A673 (cell line): Measurements from ENCODE around the gene MCCD1. TPM values are rescaled to one million over a fixed set of nuclear protein-coding genes. Genes with fewer than 3 reads are reported as not detected.

Experiments
- BruUV-seq: library from RNA; stranded (reverse); fragments of 400-500 nt; replicated peaks from 2 replicates; lab custom pipeline; 2021; lab: Mats Ljungman, UMichigan
- CTCF ChIA-PET: fragments of 300-600 bp; sonication (Branson Sonifier 250); formaldehyde crosslinking; loops from one replicate; lab custom pipeline; 2022; ENCODE audit warnings: antibody characterized with exemption; lab: Charles Lee
- POLR2A ChIA-PET: fragments of 300-600 bp; sonication (Branson Sonifier 250); formaldehyde crosslinking; loops from one replicate; lab custom pipeline; 2022; ENCODE audit warnings: antibody characterized with exemption; ENCODE audit not compliant: low non-redundant PET; lab: Charles Lee
- DNase-seq: peaks from one replicate; pipeline ENCODE4 v3.0.0-alpha.2; 2015; ENCODE audit warnings: low spot score
- H3K27ac ChIP-seq: fragments of 200-600 bp; sonication (generic); 2 replicates; pipeline ENCODE4 v1.5.1; 2016; ENCODE audit warnings: mixed run types, low read depth, mild to moderate bottlenecking, mixed read lengths, antibody characterized with exemption, low read length; ENCODE audit not compliant: poor library complexity, severe bottlenecking
- H3K27me3 ChIP-seq: fragments of 200-600 bp; sonication (generic); replicated peaks from 2 replicates; pipeline ENCODE4 v1.6.1; 2017; ENCODE audit warnings: mixed run types, low read depth, mild to moderate bottlenecking, mixed read lengths, antibody characterized with exemption, low read length; ENCODE audit not compliant: insufficient read depth, poor library complexity
- H3K36me3 ChIP-seq: fragments of 200-600 bp; sonication (generic); 2 replicates; pipeline ENCODE4 v1.6.1; 2016; ENCODE audit warnings: mixed run types, mild to moderate bottlenecking, mixed read lengths, antibody characterized with exemption, low read length; ENCODE audit not compliant: insufficient read depth, poor library complexity, severe bottlenecking
- H3K4me1 ChIP-seq: fragments of 200-600 bp; sonication (generic); 2 replicates; pipeline ENCODE4 v1.6.1; 2017; ENCODE audit warnings: mixed run types, mild to moderate bottlenecking, mixed read lengths, antibody characterized with exemption, low read length; ENCODE audit not compliant: insufficient read depth, poor library complexity, severe bottlenecking
- H3K4me3 ChIP-seq: fragments of 200-600 bp; sonication (generic); 2 replicates; pipeline ENCODE4 v1.5.1; 2016; ENCODE audit warnings: low read depth, mixed run types, mild to moderate bottlenecking, mixed read lengths, low read length; ENCODE audit not compliant: poor library complexity, severe bottlenecking
- H3K9me3 ChIP-seq: fragments of 200-600 bp; sonication (generic); 2 replicates; pipeline ENCODE4 v1.6.1; 2016; ENCODE audit warnings: mixed run types, low read depth, mild to moderate bottlenecking, mixed read lengths, antibody characterized with exemption, low read length; ENCODE audit not compliant: poor library complexity, severe bottlenecking
- EZH2 ChIP-seq: fragments of 200-600 bp; sonication (generic); IDR thresholded peaks from 2 replicates; pipeline ENCODE4 v1.6.1; 2017; ENCODE audit warnings: borderline replicate concordance, low read depth, mild to moderate bottlenecking, mixed read lengths, antibody characterized with exemption, low read length; ENCODE audit not compliant: poor library complexity, severe bottlenecking
- intact Hi-C: fragments of 100-400 bp; cut with micrococcal nuclease; formaldehyde crosslinking; loops from one replicate; pipeline ENCODE4 v1.10.0; 2022; ENCODE audit not compliant: unreplicated experiment
- total RNA-seq: library from RNA; stranded (reverse); gene quantifications from 2 replicates; pipeline ENCODE4 v1.2.3, GENCODE V29; 2021
- TF ChIP-seq, protein P1 (sequence below): fragments of 300-800, 200-600 bp; sonication (generic); conservative IDR thresholded peaks from 2 replicates; pipeline ENCODE4 v1.5.1; 2017; ENCODE audit warnings: low read depth, mild to moderate bottlenecking, antibody characterized with exemption, low read length, moderate library complexity, mixed read lengths

Gene MCCD1
- total RNA-seq, 1 experiment from 2014 or later: not detected

- no peaks in the 10 kb centered on the region for H3K36me3 ChIP-seq
- BruUV-seq: no TSS peak
- H3K27me3 ChIP-seq: no peaks in the 10 kb centered on the region
- H3K4me3 ChIP-seq: no peak overlapping the region
- no peak for DNase-seq
- H3K9me3 ChIP-seq: no peaks in the 10 kb centered on the region
- ChIA-PET POLR2A (no interaction called here), CTCF (no interaction called here)
- no peak overlapping the region for H3K27ac ChIP-seq
- intact Hi-C loops: no loop called here
- no peaks in the 10 kb centered on the region for H3K4me1 ChIP-seq
- TF ChIP-seq, protein P1, sequence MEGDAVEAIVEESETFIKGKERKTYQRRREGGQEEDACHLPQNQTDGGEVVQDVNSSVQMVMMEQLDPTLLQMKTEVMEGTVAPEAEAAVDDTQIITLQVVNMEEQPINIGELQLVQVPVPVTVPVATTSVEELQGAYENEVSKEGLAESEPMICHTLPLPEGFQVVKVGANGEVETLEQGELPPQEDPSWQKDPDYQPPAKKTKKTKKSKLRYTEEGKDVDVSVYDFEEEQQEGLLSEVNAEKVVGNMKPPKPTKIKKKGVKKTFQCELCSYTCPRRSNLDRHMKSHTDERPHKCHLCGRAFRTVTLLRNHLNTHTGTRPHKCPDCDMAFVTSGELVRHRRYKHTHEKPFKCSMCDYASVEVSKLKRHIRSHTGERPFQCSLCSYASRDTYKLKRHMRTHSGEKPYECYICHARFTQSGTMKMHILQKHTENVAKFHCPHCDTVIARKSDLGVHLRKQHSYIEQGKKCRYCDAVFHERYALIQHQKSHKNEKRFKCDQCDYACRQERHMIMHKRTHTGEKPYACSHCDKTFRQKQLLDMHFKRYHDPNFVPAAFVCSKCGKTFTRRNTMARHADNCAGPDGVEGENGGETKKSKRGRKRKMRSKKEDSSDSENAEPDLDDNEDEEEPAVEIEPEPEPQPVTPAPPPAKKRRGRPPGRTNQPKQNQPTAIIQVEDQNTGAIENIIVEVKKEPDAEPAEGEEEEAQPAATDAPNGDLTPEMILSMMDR: no peak
- TF ChIP-seq EZH2: no peak
These were observed 6.9 kb upstream of the MCCD1 start for GRCh38 chr6:31521835-31522234.

GRCh38 chr6:31525553-31525931 lies 3.2 kb upstream of the MCCD1 start:
- Histone ChIP-seq H3K27me3 (no peaks in the 10 kb centered on the region), H3K36me3 (peaks cover 8% of the 10 kb centered on the region), H3K4me3 (no peak overlapping the region), H3K4me1 (no peaks in the 10 kb centered on the region), H3K27ac (no peak overlapping the region), H3K9me3 (no peaks in the 10 kb centered on the region)
- ChIA-PET CTCF (interaction anchor here (0.7 kb wide), 2 partner anchors 395 to 872 kb away, joined by 4 read pairs; no protein-coding TSS in a partner anchor), POLR2A (interaction anchor here (0.6 kb wide), 1 partner anchor 13 kb away, joined by 3 read pairs; no protein-coding TSS in a partner anchor)
- no peak for TF ChIP-seq EZH2
- TF ChIP-seq, protein P1: no peak
- no peak for DNase-seq
- intact Hi-C loops: no loop called here
- BruUV-seq: no TSS peak

DNA sequence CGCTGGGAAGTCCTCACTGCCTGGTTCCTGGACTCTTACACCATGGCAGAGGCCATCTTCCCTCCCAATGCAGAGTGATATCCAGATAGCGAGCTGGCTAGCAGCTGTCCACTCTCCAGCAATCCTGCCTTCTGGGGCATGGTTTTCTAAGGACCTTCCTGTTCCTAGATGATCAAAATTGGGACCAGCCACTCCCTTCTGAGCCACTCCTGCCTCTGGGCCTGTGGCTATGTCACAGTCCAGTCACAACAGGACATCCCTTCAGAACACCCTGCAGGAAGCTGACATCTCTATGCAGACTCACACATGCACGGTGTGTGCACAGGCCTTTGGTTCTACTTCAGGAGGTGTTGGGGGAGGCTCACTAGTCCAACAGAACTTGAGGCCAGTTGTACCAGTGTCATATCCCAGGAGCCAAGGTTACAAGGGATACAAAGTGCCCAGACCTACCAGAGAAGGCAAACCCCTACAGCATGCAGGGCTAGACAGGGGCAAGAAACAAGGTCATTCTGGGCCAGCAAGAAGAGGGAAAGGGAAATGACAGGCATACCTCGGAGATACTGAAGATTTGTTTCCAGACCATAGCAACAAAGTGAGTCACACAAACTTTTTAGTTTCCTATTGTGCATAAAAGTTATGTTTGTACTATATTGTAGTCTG lies 2.7 kb upstream of the MCCD1 start:
- H3K36me3 ChIP-seq: peaks cover 13% of the 10 kb centered on the region
- no peaks in the 10 kb centered on the region for H3K4me1 ChIP-seq
- H3K27me3 ChIP-seq: no peaks in the 10 kb centered on the region
- TF ChIP-seq, protein P1: no peak
- TF ChIP-seq EZH2: no peak
- DNase-seq: no peak
- no TSS peak for BruUV-seq
- intact Hi-C loops: no loop called here
- ChIA-PET POLR2A (interaction anchor here (0.6 kb wide), 1 partner anchor 13 kb away, joined by 3 read pairs; no protein-coding TSS in a partner anchor), CTCF (interaction anchor here (0.7 kb wide), 1 partner anchor 395 kb away, joined by 4 read pairs; no protein-coding TSS in a partner anchor)
- H3K4me3 ChIP-seq: no peak overlapping the region
- H3K27ac ChIP-seq: no peak overlapping the region
- no peaks in the 10 kb centered on the region for H3K9me3 ChIP-seq
